ENCODE results near the gene HDAC9.
A peak's percentile ranks its signal among the peaks of the same experiment; 100 is the strongest.

Gene HDAC9

GRCh38 chr7:18494821-18495408, 634 bp upstream of the HDAC9 start:
- DNase-seq, result no peak

GRCh38 chr7:18496341-18496700, 772 bp downstream of the HDAC9 start:
- no peak for DNase-seq

GRCh38 chr7:18497082-18497481, 1.5 kb downstream of the HDAC9 start:
- DNase-seq, result no peak

- DNase-seq, result no peak
These were observed 2.3 kb downstream of the HDAC9 start for GRCh38 chr7:18497800-18498199.

GRCh38 chr7:18498341-18498740, 2.8 kb downstream of the HDAC9 start:
- no peak for DNase-seq

- no peak for DNase-seq
These were observed 4.0 kb downstream of the HDAC9 start for GRCh38 chr7:18499407-18500177.

GRCh38 chr7:18503126-18503866, 7.7 kb downstream of the HDAC9 start:
- no peak for DNase-seq

GRCh38 chr7:18504965-18505364, 9.4 kb downstream of the HDAC9 start:
- no peak for DNase-seq

- DNase-seq, result no peak
These were observed 10.4 kb downstream of the HDAC9 start for GRCh38 chr7:18505870-18506460.

- no peak for DNase-seq
These were observed 13.2 kb downstream of the HDAC9 start for GRCh38 chr7:18508443-18509427.

- DNase-seq, result no peak
These were observed 13.9 kb downstream of the HDAC9 start for GRCh38 chr7:18509481-18509880.

- no peak for DNase-seq
These were observed 16.0 kb downstream of the HDAC9 start for GRCh38 chr7:18511351-18512140.

- DNase-seq, result no peak
These were observed 17.8 kb downstream of the HDAC9 start for GRCh38 chr7:18513343-18513742.

- DNase-seq, result no peak
These were observed 19.5 kb downstream of the HDAC9 start for GRCh38 chr7:18515067-18515466.

- no peak for DNase-seq
These were observed 22.1 kb downstream of the HDAC9 start for GRCh38 chr7:18517646-18518045.

GRCh38 chr7:18518555-18518954, 23.0 kb downstream of the HDAC9 start:
- no peak for DNase-seq

GRCh38 chr7:18520450-18521235, 25.1 kb downstream of the HDAC9 start:
- no peak for DNase-seq

GRCh38 chr7:18521236-18521589, 25.7 kb downstream of the HDAC9 start:
- DNase-seq, result no peak

GRCh38 chr7:18521945-18522566, 26.5 kb downstream of the HDAC9 start:
- peak; percentile 13 for DNase-seq

GRCh38 chr7:18524248-18524647, 28.7 kb downstream of the HDAC9 start:
- no peak for DNase-seq

All from CD4-positive, alpha-beta T cell treated with Interleukin-4 for 4 hours (primary cell).